NOMO-1 treated with DMSO at 0.1 percent for 48 hours (cell line): Measurements from ENCODE around the gene SNCAIP.
"Not testable (repeated sequence)": the region's sequence is repeated elsewhere in the genome, so short reads cannot be mapped to it uniquely, and the experiment has no call there.

Experiments
- DNase-seq: peaks from one replicate; lab custom pipeline; 2025; ENCODE audit not compliant: unreplicated experiment; lab: John Stamatoyannopoulos, UW

SNCAIP gene

DNA sequence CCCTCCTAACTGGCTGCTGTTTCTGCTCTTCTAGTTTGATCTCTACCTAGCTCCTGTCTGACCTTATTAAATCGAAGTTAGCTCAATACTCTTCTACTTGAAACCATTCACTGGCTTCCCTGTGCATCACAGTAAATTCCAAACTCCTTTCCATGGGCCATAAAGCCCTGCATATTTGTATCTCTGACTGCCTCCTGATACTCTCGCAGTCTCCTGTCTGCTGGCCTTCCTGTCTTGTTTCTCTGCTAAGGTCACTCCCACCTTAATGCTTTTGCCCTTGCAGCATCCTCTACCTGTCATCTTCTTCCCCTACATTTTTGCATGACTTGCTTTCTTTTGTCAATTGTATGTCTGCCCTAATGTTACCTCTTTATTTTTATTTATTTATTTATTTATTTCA is 44.8 kb downstream of the SNCAIP start:
- DNase-seq: no peak

DNA sequence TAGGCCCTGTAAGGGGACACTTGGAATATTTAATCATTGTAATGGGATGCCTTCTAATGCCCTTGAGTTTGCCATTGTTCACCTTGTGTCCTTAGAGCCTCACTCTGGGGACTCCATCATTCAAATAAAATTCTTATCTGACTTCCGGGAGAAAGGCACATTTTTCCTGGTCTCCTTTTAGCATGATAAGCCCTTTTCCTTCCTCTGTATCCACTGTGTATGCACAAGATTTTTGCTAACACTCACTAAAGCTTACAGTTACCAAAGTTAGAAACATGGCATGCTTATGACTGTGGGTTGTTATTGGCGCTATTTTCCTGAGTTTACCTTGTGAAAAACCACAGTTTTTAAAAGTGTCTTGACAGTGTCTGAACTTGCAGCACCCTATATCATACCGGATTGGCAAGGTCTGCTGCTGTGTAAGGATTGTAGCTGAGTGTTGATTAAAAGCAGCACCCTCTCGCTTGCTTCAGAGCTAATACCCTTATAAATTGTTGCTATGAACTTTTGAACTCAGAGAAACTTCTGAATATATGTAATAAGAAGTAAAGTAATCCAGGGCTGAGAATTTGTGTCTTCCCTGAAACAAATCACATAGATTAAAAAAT is 46.4 kb downstream of the SNCAIP start:
- no peak for DNase-seq

DNA sequence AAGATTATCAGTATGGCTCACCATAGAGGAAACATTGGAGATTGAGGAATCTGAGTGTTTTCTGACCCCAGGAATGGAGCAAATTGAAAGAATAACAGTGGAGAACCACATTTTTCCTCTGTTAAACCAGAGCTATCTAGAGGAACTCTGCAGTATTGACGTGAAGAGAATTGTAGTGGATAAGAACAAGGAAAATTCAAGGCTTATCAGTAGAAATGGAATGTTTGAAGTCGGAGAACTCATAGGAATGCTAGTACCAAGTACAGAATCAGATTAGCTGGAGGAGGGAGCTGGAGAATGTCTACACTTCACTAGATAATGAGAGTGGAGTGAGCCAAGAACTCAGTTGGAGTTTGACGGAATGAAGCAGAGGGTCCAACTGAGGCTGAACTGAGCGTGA is 50.3 kb downstream of the SNCAIP start:
- no peak for DNase-seq

DNA sequence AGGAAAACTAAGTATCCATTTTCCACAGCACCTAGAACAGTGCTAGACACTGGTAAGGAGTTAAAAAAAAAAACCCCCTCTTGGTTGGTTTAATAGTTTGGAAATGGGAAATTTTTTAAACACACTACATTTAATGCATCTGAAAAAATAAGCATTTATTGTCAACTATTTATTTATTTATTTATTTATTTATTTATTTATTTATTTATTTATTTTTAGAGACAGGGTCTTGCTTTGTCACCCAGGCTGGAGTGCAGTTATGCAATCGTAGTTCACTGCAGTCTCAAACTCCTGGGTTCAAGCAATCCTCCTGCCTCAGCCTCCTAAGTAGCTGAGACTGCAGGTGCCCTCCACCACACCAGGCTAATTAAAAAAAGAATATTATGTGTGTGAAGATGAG is 51.6 kb downstream of the SNCAIP start:
- DNase-seq: no peak

DNA sequence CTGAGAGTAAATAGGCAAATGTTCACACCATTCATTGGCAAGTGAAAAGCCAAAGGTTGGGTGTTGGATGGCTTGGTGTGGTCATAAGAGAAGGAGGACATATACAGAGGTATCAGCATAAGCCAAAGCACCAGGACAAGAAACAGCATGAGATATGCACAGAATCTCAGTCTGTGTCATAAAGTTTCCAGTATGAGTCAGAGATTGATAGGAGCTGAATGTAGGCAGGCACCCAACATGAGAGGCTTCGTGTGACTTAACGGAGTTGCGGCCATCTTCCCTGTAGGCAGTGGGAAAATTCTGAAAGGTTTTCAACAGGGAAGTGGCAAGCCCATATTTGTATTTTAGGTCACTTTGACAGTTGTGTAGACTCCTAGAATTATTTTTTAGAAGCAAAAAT is 54.5 kb downstream of the SNCAIP start:
- no peak for DNase-seq

DNA sequence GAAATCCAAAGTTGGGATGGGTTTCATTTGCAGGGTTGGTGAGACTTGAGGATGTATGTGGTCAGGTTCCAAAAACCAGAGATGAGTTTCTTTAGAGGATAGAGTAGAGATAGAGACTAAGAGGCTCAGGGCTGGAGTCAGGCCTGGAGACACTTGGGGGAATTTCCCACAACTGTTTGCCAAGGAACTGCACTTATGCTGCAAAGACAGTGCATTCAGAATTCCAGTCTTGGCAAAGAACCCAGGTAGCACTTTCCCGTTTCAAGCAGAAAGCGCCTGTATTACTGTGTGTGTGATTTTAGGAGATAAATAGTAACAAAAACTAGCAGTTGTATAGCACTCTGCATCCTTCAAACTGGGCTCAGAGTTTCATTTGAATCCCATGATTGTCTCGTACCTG is 55.4 kb downstream of the SNCAIP start:
- DNase-seq: no peak

DNA sequence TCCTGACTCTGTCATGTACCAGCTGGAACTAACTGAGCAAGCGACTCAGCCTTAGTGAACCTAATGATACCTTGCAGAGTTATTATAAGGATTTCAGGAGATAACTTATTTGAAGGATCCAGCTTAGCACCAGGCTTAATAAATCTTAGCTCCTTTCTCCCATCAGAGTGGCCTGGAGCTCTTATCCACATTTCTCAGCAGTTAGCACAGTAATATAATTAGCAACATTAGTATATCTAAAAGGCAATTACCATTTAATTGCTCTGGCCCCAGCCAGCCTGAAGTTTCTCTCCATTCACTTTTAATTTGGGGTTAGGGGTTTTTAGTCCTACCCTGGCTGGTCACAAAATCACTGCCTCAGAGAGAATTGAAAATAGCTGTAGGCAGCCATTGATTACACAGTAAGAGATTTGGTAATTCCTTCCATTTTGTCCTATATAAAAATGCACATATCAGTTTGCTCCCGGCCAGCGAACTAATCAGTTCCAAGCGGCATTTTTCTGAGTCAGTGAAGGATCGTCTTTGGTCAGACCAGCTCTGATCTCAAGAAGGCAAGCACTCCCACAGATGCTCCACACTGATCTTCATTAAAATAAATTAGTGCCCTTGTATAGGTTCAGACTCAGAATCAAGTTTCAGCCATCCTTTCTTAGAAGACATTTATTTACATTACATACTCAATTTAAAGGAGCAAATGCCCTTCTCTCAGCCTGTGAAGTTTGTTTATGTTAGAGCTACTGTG is 56.6 kb downstream of the SNCAIP start:
- DNase-seq: no peak

DNA sequence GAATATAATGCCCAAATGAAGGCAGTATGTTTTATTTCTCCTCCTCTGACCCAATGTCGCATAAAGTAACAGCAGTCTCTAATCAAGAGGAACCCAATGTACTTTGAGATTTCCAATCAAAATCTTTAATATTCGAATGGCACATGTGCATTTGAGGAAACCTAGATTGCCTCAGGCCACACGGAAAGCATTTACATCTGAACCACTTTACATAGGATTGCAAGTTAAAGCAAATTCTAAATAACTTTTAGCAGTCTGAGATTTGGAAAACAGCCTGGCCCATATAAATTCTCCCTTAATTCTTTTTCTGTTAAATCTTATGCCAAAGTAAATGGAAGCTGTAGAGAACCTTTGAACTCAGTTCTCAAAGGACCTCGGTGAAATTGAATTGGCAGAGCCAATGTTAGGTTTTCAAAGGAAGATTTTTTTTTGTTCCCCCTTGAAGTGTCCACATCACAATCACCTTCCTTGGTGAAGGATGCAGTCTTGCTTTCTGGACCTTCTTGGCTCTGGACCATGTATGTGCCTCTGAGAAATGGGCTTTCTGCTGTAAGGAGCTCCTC is 57.3 kb downstream of the SNCAIP start:
- no peak for DNase-seq

DNA sequence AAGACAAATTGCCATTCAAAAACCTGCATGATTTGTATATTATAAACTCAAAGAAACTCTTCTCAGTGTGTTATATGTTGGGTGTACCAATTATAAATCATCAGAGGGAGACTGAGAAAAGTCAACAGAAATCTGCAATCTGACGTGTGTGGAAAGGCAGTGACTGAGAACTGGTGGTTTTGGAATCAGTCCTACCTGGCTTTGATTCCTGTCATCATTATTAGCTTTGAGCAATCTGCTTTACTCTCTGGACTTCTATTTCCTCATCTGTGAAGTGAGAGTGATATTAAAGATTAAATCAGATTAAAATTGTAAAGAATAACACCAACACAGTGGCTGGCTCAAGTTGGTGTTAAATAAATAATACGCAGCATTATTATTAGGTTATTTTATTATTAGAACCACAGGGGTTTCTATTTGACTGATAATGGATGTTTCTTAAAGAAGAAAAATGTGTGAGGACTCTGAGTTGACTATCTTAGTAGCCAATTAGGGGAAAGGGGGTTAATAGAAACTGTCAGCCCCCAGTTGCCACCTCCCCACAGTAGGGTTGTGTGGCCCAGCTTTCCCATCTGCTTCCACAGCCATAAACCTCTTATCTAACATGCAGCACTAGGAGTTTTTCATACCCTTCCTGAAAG is 59.6 kb downstream of the SNCAIP start:
- no peak for DNase-seq

DNA sequence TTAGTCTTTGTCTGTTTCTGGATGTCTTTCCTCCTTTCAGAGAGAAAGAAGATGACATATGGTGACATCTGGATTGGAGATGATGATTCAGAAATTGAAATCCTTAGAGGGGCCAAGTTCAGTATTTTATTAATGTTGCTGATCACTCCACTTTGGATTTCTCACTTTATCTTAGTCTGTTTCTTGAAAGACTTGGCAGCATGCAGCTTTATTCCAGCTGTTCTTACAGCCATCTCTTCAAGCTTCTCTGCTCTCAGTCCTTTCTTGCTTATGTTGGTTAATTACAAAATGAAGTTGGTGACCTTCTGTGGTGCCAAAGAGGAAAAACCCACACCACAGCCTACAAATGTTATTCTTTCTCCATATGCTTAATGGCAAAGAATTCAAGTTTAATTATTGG is 62.1 kb downstream of the SNCAIP start:
- DNase-seq: no peak

DNA sequence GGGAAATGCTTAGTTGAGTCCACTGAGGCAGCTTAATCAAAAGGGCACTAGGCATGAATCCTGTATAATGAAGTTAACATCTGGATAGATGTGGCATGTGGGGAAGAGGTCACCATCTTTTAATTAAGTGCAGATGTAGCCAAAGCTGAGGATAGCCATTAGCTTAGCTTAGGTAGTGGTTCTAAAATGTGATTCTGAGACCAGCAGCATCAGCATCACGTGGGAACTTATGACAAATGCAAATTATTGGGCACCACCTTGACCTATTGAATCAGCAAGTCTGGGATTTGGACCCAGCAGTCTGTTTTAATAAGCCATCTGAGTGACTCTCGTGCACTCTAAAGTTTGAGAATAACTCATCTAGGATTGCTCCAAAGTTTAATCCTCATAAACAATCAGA is 63.8 kb downstream of the SNCAIP start:
- DNase-seq: no peak

DNA sequence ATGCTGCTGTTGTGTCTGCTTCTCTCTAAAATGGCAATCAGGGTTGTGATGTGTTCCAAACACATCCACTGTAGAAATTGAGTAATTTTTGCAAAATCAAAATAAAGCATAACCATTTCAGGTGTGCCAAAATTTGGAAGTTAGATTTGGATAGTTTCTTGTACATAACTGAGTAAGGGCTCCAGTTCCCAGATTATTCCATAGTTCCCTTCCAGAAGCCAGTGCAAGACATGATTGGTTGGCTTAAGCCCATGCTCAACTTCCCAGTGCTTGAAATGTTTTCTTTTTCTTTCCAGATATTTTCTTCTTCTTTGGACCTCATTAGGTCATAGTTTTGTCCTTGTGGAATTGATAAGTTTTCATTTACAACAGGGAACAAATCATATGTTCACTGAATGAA is 64.2 kb downstream of the SNCAIP start:
- no peak for DNase-seq

DNA sequence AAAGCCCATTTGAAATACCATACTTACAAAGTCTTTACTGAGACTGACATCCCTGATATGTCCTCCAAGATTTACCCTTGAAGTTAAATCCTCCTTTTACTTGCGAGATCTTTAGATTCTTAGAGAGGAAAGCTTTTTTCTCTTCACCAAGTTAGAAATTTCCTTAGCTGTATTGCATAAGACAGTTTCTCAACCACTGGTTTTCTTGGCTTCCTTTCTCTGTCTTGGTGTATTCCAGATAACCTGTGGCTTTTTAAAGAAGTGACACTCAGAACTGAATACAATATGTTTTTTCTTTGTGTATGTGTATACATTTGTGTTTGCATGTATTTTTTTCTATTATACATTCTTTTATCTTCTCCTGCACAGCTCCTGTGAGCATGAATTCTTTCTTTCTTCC is 65.0 kb downstream of the SNCAIP start:
- DNase-seq: peak; percentile 73

DNA sequence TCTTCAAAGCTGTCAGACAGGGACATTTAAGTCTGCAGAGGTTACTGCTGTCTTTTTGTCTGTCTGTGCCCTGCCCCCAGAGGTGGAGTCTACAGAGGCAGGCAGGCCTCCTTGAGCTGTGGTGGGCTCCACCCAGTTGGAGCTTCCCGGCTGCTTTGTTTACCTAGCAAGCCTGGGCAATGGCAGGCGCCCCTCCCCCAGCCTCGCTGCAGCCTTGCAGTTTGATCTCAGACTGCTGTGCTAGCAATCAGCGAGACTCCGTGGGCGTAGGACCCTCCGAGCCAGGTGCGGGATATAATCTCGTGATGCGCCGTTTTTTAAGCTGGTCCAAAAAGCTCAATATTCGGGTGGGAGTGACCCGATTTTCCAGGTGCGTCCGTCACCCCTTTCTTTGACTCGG is 70.9 kb downstream of the SNCAIP start:
- DNase-seq: not testable (repeated sequence)

DNA sequence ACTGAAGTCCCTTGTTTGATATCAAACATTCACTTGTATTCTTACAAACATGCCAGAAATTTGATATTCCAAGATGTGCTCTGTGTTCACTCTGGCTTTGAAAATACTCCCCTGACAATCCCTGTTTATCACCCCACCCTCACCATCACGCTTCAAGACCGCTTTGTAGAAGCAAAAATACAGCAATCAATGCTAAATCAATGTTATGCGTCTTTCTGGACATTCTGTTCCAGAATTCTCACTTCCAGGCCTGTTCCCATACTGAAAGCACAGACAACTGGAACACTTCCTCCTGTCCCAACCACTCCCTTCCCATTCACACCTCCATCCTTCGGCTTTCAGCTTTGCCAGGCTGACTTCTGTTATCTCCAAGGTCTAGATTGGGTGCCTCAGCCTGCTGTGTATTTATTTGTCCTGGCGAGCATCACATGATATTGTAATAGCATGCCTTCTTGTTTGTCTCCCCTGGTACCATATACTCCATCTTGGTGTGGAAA is 72.8 kb downstream of the SNCAIP start:
- DNase-seq: no peak

DNA sequence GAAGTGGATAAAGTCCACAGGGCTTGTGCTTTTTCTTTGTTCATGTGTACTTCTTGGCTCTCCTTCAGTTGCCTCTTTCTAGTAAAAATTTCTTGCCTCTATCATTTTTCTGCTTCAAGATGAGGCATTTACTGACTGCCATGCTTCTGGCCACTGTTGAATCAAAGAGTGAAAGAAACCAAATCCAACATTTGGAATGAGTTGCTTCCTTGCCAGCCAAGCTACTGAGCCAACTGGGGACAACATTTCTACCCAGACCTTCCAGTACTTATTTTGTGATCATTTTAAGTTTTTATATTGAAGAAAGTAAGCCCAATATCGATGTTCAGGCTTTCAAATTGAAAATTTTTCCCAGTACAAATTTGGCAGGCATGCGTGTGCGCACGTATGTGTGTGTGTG is 73.2 kb downstream of the SNCAIP start:
- no peak for DNase-seq

DNA sequence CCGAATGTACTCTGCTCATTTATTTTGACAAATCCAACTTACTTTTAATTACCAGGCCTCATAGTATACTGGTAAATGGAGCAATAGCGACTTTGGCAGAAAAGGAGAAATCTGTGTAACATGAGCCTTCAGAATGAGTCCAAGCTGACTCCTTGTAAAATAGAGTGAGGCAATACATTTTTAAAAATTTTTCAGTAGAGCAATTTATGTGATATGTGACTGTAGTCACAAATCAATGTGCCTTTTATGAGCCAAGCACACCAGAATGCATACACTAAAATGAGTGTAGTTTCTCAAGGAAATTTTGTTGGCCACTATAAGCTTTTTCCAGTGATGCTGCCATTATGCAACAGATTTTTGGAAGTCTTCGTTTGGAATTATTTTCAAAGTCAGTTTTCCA is 73.8 kb downstream of the SNCAIP start:
- no peak for DNase-seq

DNA sequence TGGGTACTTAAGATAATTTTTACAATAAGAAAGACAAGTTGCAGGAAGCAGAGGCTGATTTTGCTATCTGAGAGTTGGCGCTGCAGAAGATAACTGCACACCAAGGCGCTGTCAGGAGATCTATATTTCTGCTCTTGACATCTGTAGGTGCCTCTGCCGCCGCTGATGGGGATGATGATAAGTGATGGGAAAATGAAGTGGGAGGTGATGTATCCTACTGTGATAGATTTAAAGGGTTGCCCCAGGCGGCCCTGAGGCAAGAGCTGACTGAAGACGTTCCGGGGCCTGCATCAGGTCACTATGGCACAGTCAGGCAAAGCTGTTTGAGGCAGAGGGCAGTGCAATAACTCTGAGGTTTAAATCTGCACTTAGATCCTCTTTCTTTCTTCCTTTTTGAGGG is 78.1 kb downstream of the SNCAIP start:
- DNase-seq: peak; percentile 12

DNA sequence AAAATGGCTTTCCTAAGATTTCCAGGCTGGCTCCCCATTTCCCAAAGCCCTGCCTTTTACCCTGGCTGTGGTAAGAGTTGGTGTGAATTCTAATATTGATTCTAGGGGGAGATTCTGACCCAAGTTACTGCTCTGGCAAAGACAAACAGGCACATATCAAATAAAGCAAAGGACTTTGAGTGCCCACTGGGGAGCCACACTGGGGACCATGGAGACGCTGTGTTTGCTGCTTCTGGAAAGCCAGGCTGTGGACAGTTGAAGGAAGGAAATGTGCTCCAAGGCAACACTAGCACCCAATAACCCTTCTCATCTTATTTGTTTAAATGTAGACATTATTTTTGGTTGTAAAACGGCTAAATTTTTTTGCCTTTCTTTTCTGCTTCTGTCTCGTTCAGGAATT is 78.7 kb downstream of the SNCAIP start:
- no peak for DNase-seq

DNA sequence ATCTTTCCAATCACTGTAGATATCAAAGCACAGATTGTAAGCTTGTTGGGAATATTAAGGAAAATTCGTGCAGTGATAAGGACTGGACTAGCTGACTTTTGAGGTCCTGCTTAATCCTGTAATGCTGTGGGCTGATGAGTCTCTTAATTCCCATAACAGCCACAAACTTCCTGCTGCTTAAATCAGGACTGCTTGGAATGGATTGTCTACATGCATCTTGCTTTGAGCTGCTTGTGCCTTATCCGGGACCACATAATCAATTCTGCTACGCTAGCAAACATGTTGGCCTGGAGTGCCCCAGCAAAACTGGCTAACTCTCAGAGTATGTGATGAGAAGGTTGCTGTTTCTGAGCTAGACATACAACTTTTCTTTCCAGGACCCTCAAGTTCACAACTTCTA is 79.6 kb downstream of the SNCAIP start:
- no peak for DNase-seq

DNA sequence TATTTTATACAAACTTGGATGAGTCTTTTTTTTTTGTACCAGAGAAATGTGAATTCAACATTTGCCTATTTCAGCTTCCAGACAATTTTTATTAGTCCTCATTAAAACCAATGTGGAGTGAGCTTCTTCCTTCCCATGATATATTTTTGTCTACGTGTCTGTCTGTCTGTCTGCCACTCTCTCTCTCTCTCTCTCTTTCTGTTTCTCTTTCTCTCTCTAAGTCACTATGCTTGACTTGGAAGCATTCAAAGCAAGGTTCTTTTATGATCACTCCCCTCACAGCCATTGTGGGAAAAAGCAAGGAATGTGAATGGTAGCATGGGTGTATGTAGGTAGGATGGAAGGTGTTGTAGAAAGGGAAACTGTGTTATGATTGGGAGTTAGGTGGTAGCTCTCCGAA is 80.2 kb downstream of the SNCAIP start:
- DNase-seq: no peak

DNA sequence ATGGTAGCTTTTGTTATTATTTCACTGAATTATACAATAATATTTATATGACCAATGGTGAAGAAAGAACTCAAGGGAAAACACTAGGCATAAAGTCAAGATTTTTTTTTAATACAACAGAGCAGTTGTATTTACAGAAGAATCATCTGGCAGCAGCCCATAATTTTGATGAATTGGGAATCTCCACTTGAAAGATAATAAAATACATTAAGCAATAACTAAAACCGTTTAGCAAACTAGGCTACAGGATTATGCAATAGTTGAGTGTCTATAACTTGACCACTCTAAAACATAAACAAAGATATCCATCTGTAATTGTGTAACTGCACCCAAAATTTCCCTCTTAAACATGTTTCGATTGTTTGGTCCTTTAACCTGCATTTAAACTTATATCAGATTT is 80.8 kb downstream of the SNCAIP start:
- DNase-seq: peak; percentile 54
